ENCODE data around the gene PIK3CD.

DNA sequence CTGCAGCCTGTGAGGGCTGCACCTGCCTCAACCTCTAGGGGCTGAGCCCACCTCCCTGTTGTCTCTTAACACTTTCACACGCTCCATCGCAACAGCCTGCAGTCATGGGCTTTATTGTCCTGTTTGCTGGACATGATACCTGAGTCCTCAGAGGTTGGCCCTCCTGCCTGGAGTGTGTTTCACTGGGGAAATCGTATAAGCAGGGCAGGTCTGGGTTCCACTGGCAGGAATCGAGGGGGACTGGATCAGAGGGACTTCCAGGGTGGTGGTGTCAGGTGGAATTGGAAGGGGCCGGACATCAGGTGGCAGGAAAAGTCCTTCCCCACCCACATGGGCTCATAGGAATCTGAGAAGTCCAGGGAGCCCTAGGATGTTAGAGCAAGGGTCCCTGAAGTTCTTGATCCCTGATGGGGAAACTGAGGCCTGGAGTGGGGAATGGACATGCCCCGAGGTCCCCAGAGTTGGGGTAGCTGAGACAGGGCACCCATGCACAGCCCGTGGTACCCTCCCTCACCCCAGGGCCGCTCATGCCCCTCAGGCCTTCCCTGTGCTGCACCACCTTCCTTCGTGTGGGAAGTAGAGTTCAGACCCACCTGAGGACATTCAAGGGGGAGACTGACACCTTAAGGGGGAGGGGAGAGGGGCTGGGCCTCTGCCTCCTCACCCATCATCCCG lies 66.6 kb downstream of the PIK3CD start:
- TF ChIP-seq, protein P1, sequence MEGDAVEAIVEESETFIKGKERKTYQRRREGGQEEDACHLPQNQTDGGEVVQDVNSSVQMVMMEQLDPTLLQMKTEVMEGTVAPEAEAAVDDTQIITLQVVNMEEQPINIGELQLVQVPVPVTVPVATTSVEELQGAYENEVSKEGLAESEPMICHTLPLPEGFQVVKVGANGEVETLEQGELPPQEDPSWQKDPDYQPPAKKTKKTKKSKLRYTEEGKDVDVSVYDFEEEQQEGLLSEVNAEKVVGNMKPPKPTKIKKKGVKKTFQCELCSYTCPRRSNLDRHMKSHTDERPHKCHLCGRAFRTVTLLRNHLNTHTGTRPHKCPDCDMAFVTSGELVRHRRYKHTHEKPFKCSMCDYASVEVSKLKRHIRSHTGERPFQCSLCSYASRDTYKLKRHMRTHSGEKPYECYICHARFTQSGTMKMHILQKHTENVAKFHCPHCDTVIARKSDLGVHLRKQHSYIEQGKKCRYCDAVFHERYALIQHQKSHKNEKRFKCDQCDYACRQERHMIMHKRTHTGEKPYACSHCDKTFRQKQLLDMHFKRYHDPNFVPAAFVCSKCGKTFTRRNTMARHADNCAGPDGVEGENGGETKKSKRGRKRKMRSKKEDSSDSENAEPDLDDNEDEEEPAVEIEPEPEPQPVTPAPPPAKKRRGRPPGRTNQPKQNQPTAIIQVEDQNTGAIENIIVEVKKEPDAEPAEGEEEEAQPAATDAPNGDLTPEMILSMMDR (conservative IDR thresholded peaks at IDR 0.05; ENCODE audit: low read length), result 0 out of 2 replicates have a peak, but pooled peaks have one; percentile 5
- no peak for TF ChIP-seq EZH2phosphoT487 (IDR thresholded peaks at IDR 0.05; ENCODE audit: borderline replicate concordance, low read depth, low read length)
